ENCODE measurements around the gene EFCAB10.

EFCAB10 gene

GRCh38 chr7:105585850-105586500, 4.7 kb upstream of the EFCAB10 start:
- no peaks in the 10 kb centered on the region for H3K79me2 ChIP-seq (ENCODE audit: insufficient read depth, low read length)
- no peak overlapping the region for H2AFZ ChIP-seq (ENCODE audit: low read depth, low read length, severe bottlenecking)
- TF ChIP-seq, protein P1, sequence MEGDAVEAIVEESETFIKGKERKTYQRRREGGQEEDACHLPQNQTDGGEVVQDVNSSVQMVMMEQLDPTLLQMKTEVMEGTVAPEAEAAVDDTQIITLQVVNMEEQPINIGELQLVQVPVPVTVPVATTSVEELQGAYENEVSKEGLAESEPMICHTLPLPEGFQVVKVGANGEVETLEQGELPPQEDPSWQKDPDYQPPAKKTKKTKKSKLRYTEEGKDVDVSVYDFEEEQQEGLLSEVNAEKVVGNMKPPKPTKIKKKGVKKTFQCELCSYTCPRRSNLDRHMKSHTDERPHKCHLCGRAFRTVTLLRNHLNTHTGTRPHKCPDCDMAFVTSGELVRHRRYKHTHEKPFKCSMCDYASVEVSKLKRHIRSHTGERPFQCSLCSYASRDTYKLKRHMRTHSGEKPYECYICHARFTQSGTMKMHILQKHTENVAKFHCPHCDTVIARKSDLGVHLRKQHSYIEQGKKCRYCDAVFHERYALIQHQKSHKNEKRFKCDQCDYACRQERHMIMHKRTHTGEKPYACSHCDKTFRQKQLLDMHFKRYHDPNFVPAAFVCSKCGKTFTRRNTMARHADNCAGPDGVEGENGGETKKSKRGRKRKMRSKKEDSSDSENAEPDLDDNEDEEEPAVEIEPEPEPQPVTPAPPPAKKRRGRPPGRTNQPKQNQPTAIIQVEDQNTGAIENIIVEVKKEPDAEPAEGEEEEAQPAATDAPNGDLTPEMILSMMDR (IDR thresholded peaks at IDR 0.05; ENCODE audit: insufficient read depth, low read length, poor library complexity, severe bottlenecking): no peak
- no peak for TF ChIP-seq EZH2phosphoT487 (conservative IDR thresholded peaks at IDR 0.05; ENCODE audit: low read length)
- no peaks in the 10 kb centered on the region for H4K20me1 ChIP-seq (ENCODE audit: low read depth, low read length)
- no peak overlapping the region for H3K9ac ChIP-seq (ENCODE audit: low read length)
- H3K27ac ChIP-seq (ENCODE audit: low read depth, low read length): no peak overlapping the region
- H3F3A ChIP-seq (ENCODE audit: insufficient read depth): no peaks in the 10 kb centered on the region
- no peaks in the 10 kb centered on the region for H3K9me3 ChIP-seq (ENCODE audit: insufficient read depth, low read length)
- no peak overlapping the region for H3K4me2 ChIP-seq (ENCODE audit: low read depth, low read length, poor library complexity, severe bottlenecking)
- H3K4me3 ChIP-seq (ENCODE audit: insufficient read depth, low read length, poor library complexity, severe bottlenecking): no peak overlapping the region
- no peaks in the 10 kb centered on the region for H3K36me3 ChIP-seq (ENCODE audit: low read length)
- H3K27me3 ChIP-seq (ENCODE audit: low read length): no peaks in the 10 kb centered on the region
- H3K9me2 ChIP-seq (replicated peaks; ENCODE audit: insufficient read depth, low read length): no peaks in the 10 kb centered on the region

DNA sequence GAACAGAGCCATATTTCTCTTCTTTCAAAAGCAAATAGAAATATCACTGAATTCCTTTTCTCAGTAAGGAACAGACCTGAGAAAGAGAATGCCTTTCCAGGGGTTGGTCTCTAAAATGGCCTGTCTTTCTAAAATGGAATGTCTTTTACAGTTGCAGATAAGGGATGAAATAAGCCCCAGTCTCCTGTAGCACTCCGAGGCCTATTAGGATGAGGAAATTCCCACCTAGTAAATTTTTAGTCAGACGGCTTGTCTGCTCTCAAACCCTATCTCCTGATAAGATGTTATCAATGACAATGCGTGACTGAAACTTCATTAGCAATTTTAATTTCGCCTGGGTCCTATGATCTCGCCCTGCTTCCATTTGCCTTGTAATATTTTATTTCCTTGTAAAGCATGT, 2.9 kb upstream of the EFCAB10 start:
- H3K9me3 ChIP-seq (ENCODE audit: insufficient read depth, low read length): no peaks in the 10 kb centered on the region
- H2AFZ ChIP-seq (ENCODE audit: low read depth, low read length, severe bottlenecking): no peak overlapping the region
- no peaks in the 10 kb centered on the region for H3K79me2 ChIP-seq (ENCODE audit: insufficient read depth, low read length)
- H3K4me2 ChIP-seq (ENCODE audit: low read depth, low read length, poor library complexity, severe bottlenecking): no peak overlapping the region
- TF ChIP-seq EZH2phosphoT487 (conservative IDR thresholded peaks at IDR 0.05; ENCODE audit: low read length): no peak
- TF ChIP-seq, protein P1 (IDR thresholded peaks at IDR 0.05; ENCODE audit: insufficient read depth, low read length, poor library complexity, severe bottlenecking): no peak
- no peak overlapping the region for H3K4me3 ChIP-seq (ENCODE audit: insufficient read depth, low read length, poor library complexity, severe bottlenecking)
- no peaks in the 10 kb centered on the region for H3K27me3 ChIP-seq (ENCODE audit: low read length)
- no peak overlapping the region for H3K27ac ChIP-seq (ENCODE audit: low read depth, low read length)
- no peaks in the 10 kb centered on the region for H3F3A ChIP-seq (ENCODE audit: insufficient read depth)
- no peaks in the 10 kb centered on the region for H3K36me3 ChIP-seq (ENCODE audit: low read length)
- H3K9ac ChIP-seq (ENCODE audit: low read length): no peak overlapping the region
- H4K20me1 ChIP-seq (ENCODE audit: low read depth, low read length): no peaks in the 10 kb centered on the region
- H3K9me2 ChIP-seq (replicated peaks; ENCODE audit: insufficient read depth, low read length): no peaks in the 10 kb centered on the region

- no peaks in the 10 kb centered on the region for H3K9me2 ChIP-seq (replicated peaks; ENCODE audit: insufficient read depth, low read length)
- H3K9me3 ChIP-seq (ENCODE audit: insufficient read depth, low read length): no peaks in the 10 kb centered on the region
- H2AFZ ChIP-seq (ENCODE audit: low read depth, low read length, severe bottlenecking): no peak overlapping the region
- H3F3A ChIP-seq (ENCODE audit: insufficient read depth): no peaks in the 10 kb centered on the region
- no peak for TF ChIP-seq EZH2phosphoT487 (conservative IDR thresholded peaks at IDR 0.05; ENCODE audit: low read length)
- TF ChIP-seq, protein P1 (IDR thresholded peaks at IDR 0.05; ENCODE audit: insufficient read depth, low read length, poor library complexity, severe bottlenecking): no peak
- H3K4me2 ChIP-seq (ENCODE audit: low read depth, low read length, poor library complexity, severe bottlenecking): no peak overlapping the region
- no peaks in the 10 kb centered on the region for H3K27me3 ChIP-seq (ENCODE audit: low read length)
- H3K27ac ChIP-seq (ENCODE audit: low read depth, low read length): no peak overlapping the region
- H3K36me3 ChIP-seq (ENCODE audit: low read length): no peaks in the 10 kb centered on the region
- no peak overlapping the region for H3K4me3 ChIP-seq (ENCODE audit: insufficient read depth, low read length, poor library complexity, severe bottlenecking)
- no peaks in the 10 kb centered on the region for H3K79me2 ChIP-seq (ENCODE audit: insufficient read depth, low read length)
- no peak overlapping the region for H3K9ac ChIP-seq (ENCODE audit: low read length)
- H4K20me1 ChIP-seq (ENCODE audit: low read depth, low read length): no peaks in the 10 kb centered on the region
These were observed 1.8 kb upstream of the EFCAB10 start for GRCh38 chr7:105583061-105583460.
